NB4 (cell line): ENCODE measurements around the gene RAP1GAP.

Experiments
- DNase-seq: peaks from one replicate; pipeline ENCODE4 v3.0.0; 2010; ENCODE audit warnings: low read depth
- H3K4me3 ChIP-seq: one replicate; pipeline ENCODE4 v1.5.1; 2011; ENCODE audit warnings: mild to moderate bottlenecking, low read depth, low read length, moderate library complexity
- MYC ChIP-seq: IDR thresholded peaks from 2 replicates; pipeline ENCODE4 v1.6.1; 2011; ENCODE audit warnings: low read depth, low read length
- POLR2A ChIP-seq: IDR thresholded peaks from 2 replicates; pipeline ENCODE4 v1.6.1; 2011; ENCODE audit warnings: mild to moderate bottlenecking; ENCODE audit not compliant: insufficient read length; ENCODE audit errors: extremely low read depth
- TF ChIP-seq, protein P1 (sequence below): IDR thresholded peaks from 2 replicates; pipeline ENCODE4 v1.6.1; 2011; ENCODE audit warnings: low read depth, low read length
- TF ChIP-seq, protein P2 (sequence below): IDR thresholded peaks from one replicate; pipeline ENCODE4 v1.5.1; 2012; ENCODE audit warnings: low read depth, low read length

The RAP1GAP gene

DNA sequence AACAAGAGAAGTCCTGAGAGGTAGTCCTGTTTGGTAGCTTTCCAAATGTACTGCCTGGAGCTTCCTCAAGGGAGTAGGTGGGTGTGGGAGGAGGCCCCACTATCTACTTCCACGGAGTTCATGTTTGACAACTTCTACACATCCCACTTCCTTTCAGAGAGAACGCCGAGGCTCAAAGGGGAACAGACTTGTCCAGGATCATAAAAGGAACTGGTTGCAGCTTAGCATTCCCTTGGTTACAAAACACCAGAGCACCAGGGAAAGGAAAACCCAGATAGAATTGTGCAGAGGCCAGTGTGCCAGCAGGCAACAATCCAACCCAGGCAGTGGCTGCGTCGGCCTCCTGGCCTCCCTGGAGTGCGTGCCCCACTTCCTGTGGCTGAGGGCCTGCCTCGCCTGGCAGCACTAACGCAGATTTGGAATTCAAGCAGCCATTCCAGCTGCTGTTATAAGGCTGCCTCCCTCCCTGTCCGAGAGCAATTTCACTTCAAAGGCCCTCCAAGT, 4.2 kb upstream of the RAP1GAP start:
- TF ChIP-seq, protein P1, sequence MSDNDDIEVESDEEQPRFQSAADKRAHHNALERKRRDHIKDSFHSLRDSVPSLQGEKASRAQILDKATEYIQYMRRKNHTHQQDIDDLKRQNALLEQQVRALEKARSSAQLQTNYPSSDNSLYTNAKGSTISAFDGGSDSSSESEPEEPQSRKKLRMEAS, result no peak
- TF ChIP-seq, protein P2, sequence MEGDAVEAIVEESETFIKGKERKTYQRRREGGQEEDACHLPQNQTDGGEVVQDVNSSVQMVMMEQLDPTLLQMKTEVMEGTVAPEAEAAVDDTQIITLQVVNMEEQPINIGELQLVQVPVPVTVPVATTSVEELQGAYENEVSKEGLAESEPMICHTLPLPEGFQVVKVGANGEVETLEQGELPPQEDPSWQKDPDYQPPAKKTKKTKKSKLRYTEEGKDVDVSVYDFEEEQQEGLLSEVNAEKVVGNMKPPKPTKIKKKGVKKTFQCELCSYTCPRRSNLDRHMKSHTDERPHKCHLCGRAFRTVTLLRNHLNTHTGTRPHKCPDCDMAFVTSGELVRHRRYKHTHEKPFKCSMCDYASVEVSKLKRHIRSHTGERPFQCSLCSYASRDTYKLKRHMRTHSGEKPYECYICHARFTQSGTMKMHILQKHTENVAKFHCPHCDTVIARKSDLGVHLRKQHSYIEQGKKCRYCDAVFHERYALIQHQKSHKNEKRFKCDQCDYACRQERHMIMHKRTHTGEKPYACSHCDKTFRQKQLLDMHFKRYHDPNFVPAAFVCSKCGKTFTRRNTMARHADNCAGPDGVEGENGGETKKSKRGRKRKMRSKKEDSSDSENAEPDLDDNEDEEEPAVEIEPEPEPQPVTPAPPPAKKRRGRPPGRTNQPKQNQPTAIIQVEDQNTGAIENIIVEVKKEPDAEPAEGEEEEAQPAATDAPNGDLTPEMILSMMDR, result no peak
- no peak for TF ChIP-seq MYC
- TF ChIP-seq POLR2A, result no peak
- no peak overlapping the region for H3K4me3 ChIP-seq
- DNase-seq, result peak; percentile 54

DNA sequence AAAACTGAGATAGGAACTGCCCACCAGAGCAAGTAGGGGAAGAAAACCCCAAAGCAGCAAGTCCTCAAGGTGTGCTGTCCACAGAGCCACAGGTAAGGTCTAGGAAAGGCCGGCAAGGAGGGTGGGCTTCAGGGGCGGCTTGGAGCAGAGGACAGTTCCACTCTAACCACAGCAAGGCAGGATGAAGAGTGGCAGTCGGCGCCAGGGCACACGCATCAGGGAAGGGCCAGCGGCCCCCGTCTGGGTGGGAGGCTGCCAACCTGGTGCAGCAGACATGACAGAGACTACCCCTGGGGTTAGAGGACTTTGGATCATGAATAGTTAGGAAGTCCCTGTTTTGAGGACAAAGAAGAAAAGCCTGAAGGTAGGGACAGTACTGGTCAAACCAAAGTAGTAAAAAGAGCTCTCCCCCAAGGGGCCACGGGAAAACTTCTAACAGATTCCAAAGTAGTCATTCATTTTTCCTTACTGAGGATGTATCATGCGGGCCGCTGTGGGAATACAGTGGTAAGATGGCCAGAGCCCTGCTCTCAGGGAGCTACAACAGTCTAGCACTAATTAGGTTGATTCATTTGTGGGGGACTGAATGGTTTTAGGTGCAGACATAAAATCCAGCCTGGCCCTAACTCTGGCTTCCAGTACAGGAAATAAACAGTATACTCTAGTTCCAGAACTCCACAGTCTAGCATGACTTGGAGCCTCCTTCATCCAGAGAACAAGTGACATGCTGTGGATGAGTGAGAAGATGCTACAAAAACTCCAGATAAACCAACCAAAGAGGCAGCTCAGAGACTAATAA, 3.5 kb upstream of the RAP1GAP start:
- no peak for DNase-seq
- no peak overlapping the region for H3K4me3 ChIP-seq
- TF ChIP-seq, protein P1, result no peak
- TF ChIP-seq, protein P2, result no peak
- TF ChIP-seq MYC, result no peak
- TF ChIP-seq POLR2A, result no peak

DNA sequence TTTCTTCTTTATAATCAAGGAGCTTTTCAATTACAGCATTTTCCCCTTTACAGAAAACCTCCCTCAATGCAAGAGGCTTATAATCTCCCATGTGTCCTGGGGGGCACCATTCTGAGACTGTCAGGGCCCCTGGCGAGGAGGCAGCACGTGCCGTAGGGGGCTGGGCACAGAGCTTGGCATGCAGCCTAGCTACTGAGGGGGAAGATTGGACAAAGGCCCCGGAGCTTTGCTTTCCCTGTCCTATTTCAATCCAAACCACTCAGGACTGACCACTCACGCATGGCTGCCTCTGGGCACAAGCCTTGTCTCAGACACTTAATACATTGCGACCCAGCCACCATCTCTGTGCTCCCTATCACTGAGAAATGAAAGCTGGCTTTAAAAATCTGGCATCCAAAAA, 2.8 kb upstream of the RAP1GAP start:
- TF ChIP-seq, protein P2, result no peak
- TF ChIP-seq POLR2A (no peak), MYC (no peak)
- TF ChIP-seq, protein P1, result no peak
- H3K4me3 ChIP-seq, result no peak overlapping the region
- no peak for DNase-seq

DNA sequence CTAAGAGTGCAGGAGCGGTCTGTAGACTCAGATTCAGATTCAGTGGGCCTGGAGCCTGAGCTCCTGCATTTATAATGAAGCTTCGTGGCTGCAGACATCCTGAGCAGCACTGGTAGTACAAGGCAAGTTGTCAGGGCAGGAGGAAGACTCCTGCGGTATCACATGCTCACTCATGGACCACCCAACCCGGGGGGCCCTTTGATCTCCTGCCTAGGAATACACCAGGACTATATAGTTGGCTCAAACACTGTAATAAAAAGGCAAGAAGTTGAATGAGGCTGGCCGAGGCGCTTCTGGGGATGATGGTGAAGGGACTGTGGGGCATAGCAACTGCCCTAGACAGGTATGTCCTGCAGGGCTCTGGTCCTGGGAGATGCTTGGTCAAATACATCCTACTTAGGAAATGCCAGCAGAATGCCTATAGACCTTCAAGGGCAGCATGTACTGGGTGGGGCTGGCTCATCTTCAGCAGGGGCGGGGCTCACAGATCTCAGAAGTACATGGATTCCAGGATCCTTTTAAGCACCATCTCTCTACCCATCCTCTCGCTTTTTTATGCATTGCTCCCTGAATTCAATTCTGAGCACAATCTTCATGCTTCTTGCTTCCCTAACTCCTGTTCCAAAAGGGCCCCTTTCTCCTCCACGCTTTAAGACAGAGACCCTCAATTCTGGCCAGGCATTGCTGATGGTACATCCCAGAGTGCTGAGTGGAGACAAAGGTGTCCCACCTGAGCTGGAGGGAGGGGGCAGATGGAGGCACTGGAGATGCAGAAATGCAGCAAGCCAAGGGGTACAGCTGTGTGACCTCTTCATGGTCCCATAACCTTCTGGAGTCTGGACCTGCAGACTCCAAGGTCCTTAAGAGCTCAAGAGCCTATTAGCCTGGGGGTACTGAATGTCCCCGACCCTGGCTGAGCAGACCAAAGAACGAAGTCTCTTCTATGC, 2.1 kb upstream of the RAP1GAP start:
- TF ChIP-seq MYC (no peak), POLR2A (no peak)
- TF ChIP-seq, protein P2, result no peak
- TF ChIP-seq, protein P1, result no peak
- no peak overlapping the region for H3K4me3 ChIP-seq
- no peak for DNase-seq

DNA sequence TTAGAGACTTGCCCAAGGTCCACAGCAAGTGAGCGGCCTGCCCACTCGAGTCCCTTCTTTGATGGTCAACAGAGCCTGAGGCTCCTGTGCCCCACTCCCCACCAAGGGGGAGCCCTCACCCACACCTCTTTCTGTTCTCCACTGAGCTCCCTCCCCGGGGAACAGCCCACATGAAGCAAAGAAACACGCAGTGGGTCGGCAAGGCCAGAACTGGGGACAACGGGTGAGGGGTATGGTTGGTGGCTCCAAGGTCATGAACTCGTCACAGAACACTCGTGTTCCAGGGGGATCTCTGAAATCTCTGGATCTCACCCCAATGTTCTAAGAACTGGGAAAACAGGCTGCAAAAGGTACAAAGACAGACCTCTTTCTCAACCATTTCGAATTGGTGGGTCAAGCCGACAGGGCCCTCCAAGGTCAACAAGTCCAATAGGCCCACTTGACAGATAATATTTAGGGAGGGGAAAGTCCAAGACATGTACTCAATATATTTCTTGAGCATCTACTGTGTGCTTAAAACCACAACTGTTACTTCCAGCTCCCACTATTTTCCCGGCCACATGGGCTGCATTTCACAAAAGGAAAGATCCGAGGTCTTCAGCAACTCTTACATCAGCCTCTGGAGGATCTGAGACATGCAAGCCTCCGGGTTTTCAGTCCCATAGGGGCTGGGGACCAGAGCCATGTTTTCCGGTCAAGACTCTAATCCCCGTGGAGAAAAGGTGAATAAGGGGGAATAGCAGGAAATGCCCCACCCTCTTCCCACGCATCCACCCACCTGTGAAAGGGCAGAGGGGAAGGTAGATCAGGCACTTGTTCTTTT, 1.1 kb upstream of the RAP1GAP start:
- H3K4me3 ChIP-seq, result no peak overlapping the region
- TF ChIP-seq, protein P1, result no peak
- TF ChIP-seq POLR2A, result no peak
- TF ChIP-seq, protein P2, result no peak
- no peak for TF ChIP-seq MYC
- DNase-seq, result no peak
